ENCODE data around the gene API5.
A peak's percentile ranks its signal among the peaks of the same experiment; 100 is the strongest.
"Not testable (repeated sequence)": the region's sequence is repeated elsewhere in the genome, so short reads cannot be mapped to it uniquely, and the experiment has no call there.

API5 gene

DNA sequence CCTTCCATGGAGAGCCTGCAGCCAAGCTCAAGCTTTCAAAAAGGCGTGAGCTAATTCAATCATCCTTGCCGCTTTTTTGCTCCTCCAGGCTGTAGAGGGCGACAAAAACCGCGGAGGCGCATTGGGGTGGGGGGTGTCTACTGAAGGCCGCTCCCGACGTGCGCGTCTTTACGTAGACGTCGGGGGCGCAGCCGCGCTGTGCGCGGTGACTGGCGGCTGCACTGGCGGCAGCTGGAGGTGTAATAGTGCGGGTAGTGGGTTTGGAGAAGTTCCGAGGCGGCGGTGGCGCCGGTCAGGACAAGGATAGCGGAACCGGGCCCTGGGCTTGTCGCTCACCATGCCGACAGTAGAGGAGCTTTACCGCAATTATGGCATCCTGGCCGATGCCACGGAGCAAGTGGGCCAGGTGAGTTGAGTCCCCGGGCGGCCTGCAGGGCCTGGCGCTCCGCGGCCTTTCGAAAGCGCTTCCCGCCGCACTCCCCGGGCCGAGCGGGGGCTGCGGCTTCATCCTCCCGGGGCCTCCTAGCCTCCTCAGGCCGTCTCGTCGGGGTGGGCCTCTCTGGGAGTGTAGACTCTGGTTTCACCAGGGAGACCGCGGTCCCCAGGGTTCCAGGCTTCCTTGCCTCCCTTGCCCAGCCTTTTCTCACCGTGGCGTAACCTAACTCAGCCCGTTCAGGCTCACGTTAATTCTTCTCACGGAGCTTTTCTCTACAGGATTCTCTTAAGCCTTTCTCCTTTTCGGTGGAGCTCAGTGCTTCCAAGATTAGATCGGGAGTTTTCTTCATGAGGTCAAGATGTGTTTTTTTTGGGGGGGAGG lies at the start of gene API5:
Gene API5, plus strand, starts transcription at position 206 of the 817 bp plus-strand sequence. Its CDS starts 132 bp downstream, at position 338.
- peak; percentile 89 for DNase-seq

DNA sequence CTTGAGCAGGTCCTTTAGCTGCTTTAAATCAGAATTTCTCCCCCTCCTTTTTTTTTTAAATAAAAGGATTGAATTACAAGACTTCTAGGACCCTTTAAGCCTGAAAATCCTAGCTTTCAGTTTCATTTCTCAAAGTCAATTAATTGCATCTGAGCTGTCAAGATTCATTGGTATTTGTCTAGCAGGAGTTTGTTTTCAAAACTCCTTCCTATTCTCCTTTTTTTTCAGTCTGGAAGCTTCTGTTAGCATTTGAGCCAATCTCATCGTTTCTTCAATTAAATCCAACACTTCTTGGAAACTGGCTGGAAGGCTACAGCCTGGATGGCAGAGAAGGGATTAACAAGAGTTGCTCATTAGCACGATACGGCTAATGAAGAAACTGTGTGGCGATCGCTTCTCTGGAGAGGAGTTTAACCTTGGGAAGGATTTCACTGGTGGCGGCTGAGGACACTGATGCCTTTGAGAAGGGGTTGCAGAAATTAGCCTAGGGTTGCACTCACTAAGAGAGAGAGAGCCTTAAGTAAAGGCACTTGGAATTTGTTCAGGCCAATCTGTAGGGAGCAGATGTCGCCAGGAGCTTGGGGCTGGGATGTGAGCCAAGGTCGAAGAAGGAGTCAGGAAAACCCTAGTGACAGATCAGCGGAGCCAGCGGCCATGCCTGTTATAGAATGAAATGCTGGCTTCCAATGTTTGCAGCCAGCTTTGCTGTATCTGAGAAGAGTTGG lies 43.8 kb upstream of the API5 start:
- no peak for DNase-seq

DNA sequence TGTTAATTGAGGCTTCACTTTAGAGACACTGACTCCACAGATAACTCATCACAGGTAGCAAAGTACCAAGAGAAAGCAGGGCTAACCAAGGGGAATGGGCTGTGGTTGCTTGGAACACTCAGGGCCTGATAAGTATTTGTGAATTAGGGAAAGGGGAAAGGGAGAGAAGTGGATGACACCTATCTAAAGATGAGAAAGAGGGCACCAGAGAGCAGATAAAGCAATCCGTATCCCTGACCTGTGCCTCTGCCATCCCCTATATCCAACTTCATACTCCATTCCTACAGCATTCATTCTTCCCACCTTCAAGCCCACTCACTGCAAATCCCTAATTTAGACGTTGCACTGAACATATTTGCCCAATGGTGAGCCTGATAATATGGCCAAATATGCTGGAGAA lies 43.0 kb upstream of the API5 start:
- no peak for DNase-seq

DNA sequence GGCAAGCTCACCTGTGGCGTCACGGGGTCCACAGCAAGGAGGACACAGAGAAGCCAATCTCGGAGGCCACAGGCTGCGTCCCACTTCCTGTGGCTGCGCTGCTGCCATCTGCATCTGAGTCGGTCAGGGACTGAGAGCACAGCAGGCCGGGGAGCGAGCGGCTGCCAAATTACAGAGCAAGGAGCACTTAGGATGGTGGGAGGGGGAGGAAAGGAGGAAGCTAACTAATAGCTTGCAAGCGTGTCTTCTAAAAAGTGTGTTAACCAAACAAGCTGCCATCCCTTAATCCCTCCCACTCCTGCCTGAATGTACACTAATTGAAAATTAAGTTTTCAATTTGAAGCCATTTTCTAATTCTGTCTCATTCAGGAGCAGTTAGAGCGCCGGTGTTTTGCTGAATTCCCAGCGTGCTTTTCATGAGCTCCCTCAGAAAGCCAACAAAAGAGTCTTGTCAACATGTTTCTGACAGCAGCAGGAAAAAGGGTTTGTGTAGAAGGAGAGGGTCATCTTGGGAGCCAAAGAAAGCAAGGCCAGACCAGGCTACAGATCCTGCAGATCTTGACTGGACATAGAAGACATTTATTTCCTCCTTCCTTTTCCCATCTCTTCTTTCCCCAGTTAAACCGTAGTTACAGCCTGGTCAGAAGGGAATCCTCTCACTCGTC lies 42.4 kb upstream of the API5 start:
- no peak for DNase-seq

DNA sequence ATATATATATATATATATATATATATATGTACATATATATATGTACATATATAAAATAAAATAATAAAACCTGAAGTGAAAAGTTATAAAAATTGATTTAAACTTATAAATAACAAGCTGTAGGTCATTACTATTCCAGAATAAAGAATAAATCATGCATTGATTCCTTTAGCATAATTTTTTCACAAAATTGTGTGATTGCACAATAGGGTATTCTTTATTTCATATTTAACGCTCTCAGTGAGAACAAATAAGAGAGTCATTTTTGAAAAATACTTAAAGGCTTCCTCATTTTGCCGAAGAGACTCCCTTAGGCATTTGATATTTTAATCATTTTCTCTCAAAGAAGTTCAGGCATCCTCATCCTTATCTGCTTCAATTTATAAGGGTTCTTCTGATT lies 41.3 kb upstream of the API5 start:
- DNase-seq = no peak

DNA sequence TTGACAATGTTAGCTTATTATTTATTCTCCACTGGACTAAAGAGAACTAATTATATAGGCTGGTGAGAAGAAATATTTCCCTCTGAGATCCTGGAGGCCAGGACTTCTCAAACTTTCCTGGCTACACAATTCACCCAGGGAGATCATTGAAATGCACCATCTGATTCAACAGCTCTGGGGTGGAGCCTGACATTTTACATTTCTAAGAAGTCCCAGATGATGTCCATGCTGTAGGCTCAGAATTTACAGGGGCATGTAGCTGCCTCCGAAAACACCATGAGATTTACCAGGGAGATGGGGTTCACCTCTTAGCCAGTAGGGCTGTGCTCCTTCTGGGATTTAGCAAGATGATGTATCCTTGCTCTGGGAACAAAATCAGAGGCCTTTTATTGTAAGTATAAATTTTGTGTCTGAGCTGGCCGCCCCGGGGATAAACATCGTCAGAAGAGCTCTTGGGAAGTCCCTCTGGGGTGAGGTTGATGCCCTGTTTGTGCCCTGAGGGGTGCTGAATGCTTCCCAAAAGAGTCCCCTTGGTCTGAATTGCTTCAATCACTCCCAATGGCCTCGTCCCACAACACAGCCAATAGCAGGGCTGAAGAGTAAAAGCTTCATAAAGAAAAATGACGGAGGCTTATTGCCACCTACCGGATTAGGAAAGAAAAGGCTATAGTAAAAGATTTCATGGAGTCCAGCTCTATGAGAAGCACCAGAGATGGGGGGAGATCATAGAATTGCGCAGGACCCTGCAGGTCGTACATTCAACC lies 33.4 kb upstream of the API5 start:
- DNase-seq = no peak

DNA sequence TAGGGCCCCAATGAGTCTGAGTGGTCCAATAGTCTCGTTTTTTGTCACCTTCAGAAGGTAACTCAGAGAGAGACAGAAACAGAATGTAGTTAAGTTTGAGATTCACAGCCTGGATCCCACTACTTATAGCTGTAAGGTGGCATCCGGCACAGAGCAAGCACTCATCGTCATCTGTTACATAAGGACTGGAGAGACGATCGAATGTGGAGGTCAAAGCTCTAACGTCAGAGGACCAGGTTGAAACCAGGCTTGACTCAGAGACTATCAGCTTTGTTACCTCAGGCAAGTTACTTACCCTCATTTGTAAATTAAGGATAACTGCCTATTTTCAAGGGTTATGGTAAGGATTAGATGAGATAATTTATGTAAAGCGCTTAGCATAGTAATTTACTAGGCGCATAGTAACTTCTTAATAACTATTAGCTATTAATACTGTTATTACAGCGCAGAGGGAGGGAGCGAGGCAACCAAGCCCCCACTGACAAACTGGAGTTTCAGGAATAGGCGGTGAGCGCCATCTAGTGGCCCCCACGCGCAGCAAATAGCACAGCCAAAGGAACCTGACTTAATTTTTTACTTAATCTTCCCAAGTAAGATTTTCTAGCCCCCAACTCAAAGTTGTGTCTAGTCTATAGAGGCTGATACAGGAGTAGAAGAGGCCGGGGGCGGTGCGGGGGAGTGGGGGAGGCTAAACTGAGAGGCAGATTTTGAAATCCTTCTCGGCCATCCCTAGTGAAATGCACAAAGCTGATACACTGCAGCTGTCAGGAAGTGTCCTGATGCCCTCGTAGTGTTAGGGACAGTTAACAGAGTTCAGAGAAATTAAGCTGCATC lies 29.0 kb upstream of the API5 start:
- DNase-seq = peak; percentile 1

DNA sequence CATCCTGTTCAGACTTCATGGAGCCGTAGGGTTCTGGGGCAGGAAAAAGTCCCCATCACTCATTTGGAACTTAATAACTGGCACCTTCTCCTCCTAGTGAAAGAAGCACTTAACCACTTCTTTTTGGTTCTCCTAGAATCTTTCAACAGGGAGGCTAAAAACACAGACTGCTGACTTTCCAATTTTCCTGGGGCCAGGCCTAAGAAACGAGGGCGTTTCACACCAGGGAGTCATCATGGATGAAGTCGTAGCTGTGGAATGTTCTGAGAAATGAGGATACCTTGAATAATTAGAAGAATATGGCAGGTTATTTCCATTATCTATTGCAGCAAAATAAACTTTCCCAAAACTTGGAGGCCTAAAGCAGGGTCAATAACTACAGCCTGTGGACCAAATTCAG lies 26.0 kb upstream of the API5 start:
- DNase-seq = no peak

DNA sequence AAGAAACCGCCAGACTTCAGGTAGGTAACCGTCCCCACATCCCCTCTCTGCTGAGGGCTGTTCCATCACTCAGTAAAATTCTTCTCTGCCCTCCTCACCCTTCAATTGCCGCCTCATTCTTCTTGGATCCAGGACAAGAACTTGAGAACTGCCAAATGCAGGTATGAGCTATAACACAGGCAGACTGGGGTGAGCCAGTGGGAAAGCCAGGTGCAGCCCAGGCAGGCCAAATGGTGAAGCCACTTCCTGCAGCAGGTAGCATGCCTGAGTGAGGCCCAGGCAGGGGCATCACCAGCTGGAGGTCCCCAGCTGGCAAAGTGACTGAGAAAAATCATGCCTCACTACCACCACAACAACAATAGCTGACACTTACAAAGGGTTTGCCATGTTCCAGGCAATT lies 22.4 kb upstream of the API5 start:
- DNase-seq = no peak

DNA sequence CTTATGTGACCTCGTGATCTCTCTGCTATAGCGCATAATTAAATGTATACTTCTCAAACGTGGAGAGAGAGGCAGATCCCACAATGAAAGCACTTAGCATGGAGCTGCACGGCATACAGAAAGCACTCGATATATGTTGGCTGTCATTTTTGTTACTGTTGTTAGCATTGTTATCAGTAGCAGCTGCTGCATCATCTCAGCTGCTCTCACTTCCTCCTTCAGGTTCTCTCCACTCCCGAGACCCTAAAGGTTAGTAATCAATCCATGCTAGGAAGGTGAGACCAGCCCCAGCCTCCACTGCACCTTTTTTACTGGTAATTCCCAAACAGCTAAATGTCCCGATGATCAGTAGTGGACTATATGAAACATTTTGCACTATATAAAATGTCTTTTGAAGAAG lies 13.4 kb upstream of the API5 start:
- DNase-seq = no peak

DNA sequence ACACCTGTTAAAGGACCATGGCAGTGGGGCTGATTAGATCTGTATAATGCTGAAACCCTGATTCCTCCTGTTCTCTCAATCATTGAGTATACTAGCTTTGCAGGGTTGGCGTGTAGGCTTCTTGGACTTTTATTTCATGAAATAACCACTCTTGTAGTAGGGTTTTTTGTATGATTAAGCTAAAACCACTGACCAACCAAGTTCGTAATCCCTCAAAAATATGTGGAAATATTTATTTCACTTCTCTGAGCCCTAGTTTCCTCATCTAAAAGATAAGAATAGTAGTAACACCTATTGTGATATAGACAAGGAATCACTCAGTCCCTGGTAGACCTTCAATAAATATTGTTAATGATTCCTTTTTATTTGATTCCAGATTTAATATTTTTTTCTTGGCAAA lies 4.2 kb downstream of the API5 start:
- no peak for DNase-seq

DNA sequence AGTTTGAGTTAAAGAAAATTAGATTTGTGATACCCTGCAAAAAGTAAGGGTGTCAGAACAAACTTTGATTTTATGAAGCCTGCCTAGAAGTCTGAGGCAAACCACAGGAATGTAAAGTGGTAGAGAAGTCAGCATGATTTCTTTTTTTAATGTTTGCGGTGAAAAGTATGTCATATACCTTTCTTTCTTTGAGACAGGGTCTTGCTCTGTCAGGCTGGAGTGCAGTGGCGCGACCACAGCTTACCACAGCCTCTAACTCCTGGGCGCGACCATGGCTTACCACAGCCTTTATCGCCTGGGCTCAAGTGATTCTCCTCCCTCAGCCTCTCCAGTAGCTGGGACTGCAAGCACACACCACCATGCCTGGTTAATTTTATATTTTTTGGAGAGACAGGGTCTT lies 4.7 kb downstream of the API5 start:
- no peak for DNase-seq

DNA sequence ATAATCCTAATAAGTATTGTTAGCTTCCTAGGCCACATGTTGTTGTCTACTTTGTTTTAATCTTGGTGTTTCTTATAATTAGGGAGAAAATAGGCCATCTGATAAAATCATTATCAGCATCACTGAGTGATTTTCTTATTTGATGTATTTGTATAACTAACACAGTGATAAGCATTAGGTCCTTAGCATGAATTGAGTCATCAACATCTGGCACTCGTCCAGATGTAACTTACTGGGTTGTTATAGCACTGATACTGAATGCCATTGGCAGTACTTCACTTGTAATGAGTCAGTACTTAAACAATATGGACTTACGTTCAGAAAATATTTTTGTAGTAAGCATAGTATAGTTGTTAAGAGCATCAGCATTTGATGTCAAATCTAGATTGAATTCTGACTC lies 16.2 kb downstream of the API5 start:
- no peak for DNase-seq

DNA sequence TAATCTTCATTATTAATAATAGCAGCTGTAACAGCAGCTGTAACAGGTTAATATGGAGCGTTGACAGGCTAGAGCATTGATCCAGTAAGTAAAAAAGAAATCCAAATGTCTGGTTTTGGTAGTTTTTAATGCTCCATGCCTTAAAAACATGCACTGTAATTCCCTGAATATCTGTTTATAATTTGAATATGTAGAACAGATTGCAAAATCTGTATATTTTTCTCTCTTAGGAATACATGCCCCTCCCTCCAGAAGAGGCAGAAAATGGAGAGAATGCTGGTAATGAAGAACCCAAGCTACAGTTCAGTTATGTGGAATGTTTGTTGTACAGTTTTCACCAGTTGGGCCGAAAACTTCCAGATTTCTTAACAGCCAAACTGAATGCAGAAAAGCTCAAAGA lies 16.7 kb downstream of the API5 start:
- no peak for DNase-seq

DNA sequence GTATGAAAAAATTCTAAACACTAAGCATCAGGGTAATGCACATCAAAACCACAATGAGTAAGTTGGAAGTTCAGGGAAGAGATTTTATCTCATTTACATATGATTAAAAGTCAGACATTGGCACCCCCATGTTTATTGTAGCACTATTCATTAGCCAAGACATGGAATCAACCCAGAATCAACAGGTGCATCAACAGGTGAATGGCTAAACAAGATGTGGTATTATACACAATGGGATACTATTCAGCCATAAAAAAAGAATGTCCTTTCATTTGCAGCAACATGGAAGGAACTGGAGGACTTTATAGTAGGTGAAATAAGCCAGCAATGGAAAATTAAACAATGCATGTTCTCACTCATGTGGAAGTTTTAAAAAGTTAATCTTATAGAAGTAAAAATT lies 29.4 kb downstream of the API5 start:
- DNase-seq = no peak

DNA sequence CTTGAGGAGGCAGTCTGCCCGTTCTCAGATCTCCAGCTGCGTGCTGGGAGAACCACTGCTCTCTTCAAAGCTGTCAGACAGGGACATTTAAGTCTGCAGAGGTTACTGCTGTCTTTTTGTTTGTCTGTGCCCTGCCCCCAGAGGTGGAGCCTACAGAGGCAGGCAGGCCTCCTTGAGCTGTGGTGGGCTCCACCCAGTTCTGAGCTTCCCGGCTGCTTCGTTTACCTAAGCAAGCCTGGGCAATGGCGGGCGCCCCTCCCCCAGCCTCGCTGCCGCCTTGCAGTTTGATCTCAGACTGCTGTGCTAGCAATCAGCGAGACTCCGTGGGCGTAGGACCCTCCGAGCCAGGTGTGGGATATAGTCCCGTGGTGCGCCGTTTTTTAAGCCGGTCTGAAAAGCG lies 39.6 kb downstream of the API5 start:
- not testable (repeated sequence) for DNase-seq

DNA sequence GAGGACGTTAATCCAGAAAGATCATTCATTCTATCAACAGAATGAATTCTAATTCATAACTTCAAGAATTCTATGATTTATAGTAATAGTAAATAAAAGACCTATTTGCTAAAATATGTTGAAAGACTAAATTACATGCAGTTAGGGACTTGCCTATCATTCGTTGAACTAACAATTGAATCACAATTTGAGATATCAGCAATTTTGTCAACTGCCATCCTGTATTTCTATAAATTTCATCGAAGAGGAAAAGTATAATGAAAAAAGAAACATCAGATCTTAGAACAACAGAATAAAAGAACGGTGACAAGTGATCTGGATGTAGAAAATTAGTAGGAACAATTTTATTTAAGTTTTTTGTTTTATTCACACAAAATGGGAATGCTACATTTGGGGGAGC lies 42.5 kb downstream of the API5 start:
- DNase-seq = no peak

DNA sequence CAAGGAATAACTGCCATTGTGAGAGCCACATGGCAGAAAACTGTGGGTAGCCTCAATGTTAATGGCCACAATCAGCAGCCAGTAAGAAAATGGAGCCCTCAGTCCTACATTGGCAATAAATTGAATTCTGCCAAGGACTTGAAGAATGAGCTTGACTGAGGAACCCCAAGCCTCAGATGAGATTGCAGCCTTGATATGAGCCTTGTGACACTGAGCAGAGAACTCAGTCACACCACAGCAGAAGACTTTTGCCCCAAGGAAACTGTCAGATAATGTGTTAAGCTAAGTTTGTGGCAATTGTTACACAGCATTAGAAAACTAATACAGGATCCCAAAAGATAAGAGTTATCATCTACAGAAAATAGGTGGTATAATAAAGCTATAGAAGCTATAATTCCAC lies 44.5 kb downstream of the API5 start:
- DNase-seq = no peak

DNA sequence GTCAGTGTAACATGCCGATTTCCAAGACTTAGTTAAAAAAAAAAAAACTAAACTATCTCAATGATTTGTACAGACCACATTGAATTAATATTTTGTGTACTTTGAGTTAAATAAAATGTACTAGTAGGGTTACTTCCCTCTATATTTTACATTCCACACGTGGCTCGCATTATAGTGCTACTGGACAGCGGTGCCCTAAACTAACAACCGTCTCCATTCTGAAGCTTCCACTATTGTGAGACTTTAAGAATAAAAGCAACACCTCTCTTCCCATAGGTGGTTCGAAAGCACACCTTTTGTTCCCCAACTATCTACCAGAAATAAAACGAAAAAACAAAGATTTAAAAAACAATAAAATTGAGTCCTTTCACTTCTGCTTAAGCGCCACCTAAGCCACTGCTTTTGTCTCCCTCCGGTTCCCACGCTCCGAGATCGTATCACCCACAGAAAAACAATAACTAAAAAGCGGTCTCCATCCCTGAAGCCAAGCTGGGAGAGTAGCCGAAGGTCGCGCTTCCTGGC lies 46.5 kb downstream of the API5 start:
- no peak for DNase-seq

DNA sequence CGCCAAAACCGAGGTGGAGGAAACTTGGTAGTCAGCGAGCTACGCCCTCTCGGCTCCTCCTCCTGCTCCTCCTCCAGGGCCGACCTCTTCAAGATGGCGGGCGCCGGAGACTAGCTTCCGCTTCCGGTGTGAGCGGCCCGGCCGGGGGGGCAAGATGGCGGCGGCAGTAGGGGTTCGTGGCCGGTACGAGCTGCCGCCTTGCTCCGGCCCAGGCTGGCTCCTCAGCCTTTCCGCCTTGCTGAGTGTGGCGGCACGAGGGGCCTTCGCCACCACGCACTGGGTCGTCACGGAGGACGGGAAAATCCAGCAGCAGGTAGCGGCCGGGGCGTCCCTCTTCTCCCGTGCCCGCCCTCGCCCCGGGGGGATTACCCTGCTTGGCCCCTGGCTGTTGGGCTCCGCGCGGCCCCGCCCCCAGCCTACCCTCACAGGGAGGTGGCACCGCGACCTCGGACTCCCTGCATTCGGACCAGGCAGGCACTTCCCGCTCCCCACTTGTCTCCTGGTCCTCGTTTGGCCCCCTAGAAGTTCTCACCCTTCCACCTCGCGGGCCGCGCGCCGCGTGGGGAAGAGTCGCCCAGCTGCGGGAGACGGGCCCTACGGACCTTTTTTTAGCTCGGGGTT lies 47.1 kb downstream of the API5 start, which contains the start of gene TTC17:
Gene TTC17, plus strand, starts transcription at position 120 of the 621 bp plus-strand sequence. Its CDS starts 35 bp downstream, at position 155.
- peak; percentile 89 for DNase-seq

DNA sequence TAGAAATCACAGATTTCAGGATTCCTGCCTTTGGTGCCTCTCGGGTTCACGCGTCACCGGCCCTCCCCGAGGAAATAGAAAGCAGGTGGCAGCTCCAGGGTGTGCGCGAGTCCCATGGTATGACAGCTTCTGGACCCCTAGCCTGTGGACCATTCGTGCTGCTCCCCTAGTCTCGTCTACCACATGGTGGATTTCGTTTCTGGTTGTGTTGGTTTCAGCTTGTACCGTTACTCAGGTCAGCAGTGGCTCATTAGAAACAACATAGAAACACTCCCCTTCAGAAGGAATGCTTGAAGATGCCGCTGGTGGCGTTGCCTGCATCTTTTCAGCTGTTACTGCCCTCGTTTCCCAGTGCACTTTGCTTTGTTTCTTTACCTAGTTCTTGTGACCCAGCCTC lies 47.6 kb downstream of the API5 start:
- no peak for DNase-seq

Data from activated effector memory CD4-positive, alpha-beta T cell treated with Interleukin-2 at 50 U/mL for 16 hours (primary cell).